H9 (cell line): Measurements from ENCODE around the gene CALR3. TPM values are rescaled to one million over a fixed set of nuclear protein-coding genes. Genes with fewer than 3 reads are reported as not detected.
A peak's percentile ranks its signal among the peaks of the same experiment; 100 is the strongest.

Experiments used
- DNase-seq: peaks from one replicate; pipeline ENCODE4 v3.0.0-alpha.2; 2017
- H2AFZ ChIP-seq: one replicate; pipeline ENCODE4 v1.6.1; 2013; ENCODE audit warnings: mild to moderate bottlenecking, low read length, control low read depth, moderate library complexity
- H2AK5ac ChIP-seq: 2 replicates; pipeline ENCODE4 v1.6.1; 2013; ENCODE audit warnings: low read length, control low read depth, mixed read lengths; ENCODE audit not compliant: insufficient read length
- H2BK120ac ChIP-seq: one replicate; pipeline ENCODE4 v1.6.1; 2013; ENCODE audit warnings: low read depth, mild to moderate bottlenecking, low read length, control low read depth, inconsistent platforms; ENCODE audit not compliant: poor library complexity, severe bottlenecking
- H2BK12ac ChIP-seq: 2 replicates; pipeline ENCODE4 v1.6.1; 2013; ENCODE audit warnings: low read length, control low read depth, mixed read lengths, low read depth; ENCODE audit not compliant: insufficient read length
- H2BK15ac ChIP-seq: 2 replicates; pipeline ENCODE4 v1.6.1; 2013; ENCODE audit warnings: low read depth, low read length, control low read depth
- H2BK20ac ChIP-seq: one replicate; pipeline ENCODE4 v1.6.1; 2013; ENCODE audit warnings: low read depth, mild to moderate bottlenecking, low read length, control low read depth, inconsistent platforms; ENCODE audit not compliant: poor library complexity, severe bottlenecking
- H2BK5ac ChIP-seq: 2 replicates; pipeline ENCODE4 v1.6.1; 2013; ENCODE audit warnings: low read length, control low read depth, mixed read lengths; ENCODE audit not compliant: insufficient read length
- H3K14ac ChIP-seq: 2 replicates; pipeline ENCODE4 v1.6.1; 2013; ENCODE audit warnings: low read length, control low read depth; ENCODE audit not compliant: insufficient read depth
- H3K18ac ChIP-seq: 2 replicates; pipeline ENCODE4 v1.6.1; 2013; ENCODE audit warnings: low read depth, mild to moderate bottlenecking, mixed read lengths, low read length, control low read depth; ENCODE audit not compliant: insufficient read length
- H3K23ac ChIP-seq: 2 replicates; pipeline ENCODE4 v1.6.1; 2013; ENCODE audit warnings: low read length, control low read depth, mixed read lengths, low read depth; ENCODE audit not compliant: insufficient read length
- H3K23me2 ChIP-seq: 2 replicates; pipeline ENCODE4 v1.6.1; 2013; ENCODE audit warnings: low read depth, mild to moderate bottlenecking, mixed read lengths, low read length, control low read depth; ENCODE audit not compliant: insufficient read length, poor library complexity, severe bottlenecking
- H3K27ac ChIP-seq: 2 replicates; pipeline ENCODE4 v1.5.1; 2013; ENCODE audit warnings: low read length, control low read depth, mixed read lengths, low read depth; ENCODE audit not compliant: insufficient read length
- H3K27me3 ChIP-seq: 2 replicates; pipeline ENCODE4 v1.6.1; 2013; ENCODE audit warnings: low read length, control low read depth, inconsistent platforms; ENCODE audit not compliant: insufficient read depth
- H3K4ac ChIP-seq: 2 replicates; pipeline ENCODE4 v1.6.1; 2013; ENCODE audit warnings: low read depth, mild to moderate bottlenecking, control low read depth, inconsistent platforms, low read length, moderate library complexity
- H3K4me1 ChIP-seq: 2 replicates; pipeline ENCODE4 v1.6.1; 2013; ENCODE audit warnings: low read length, control low read depth, inconsistent platforms; ENCODE audit not compliant: insufficient read depth
- H3K4me2 ChIP-seq: 2 replicates; pipeline ENCODE4 v1.6.1; 2013; ENCODE audit warnings: low read length, control low read depth, mixed read lengths; ENCODE audit not compliant: insufficient read length, insufficient read depth
- H3K56ac ChIP-seq: 2 replicates; pipeline ENCODE4 v1.6.1; 2013; ENCODE audit warnings: low read depth, mild to moderate bottlenecking, mixed read lengths, low read length, control low read depth; ENCODE audit not compliant: insufficient read length
- H3K79me1 ChIP-seq: 2 replicates; pipeline ENCODE4 v1.6.1; 2013; ENCODE audit warnings: low read depth, mild to moderate bottlenecking, moderate library complexity, low read length, control low read depth, inconsistent platforms; ENCODE audit not compliant: insufficient read depth, poor library complexity, severe bottlenecking
- H3K79me2 ChIP-seq: 2 replicates; pipeline ENCODE4 v1.6.1; 2013; ENCODE audit warnings: low read length, control low read depth, inconsistent platforms; ENCODE audit not compliant: insufficient read depth
- H3K9ac ChIP-seq: 2 replicates; pipeline ENCODE4 v1.6.1; 2013; ENCODE audit warnings: low read length, control low read depth, mixed read lengths; ENCODE audit not compliant: insufficient read length; ENCODE audit errors: extremely low read depth
- H3K9me3 ChIP-seq: one replicate; pipeline ENCODE4 v1.6.1; 2013; ENCODE audit warnings: low read depth, low read length, inconsistent platforms; ENCODE audit not compliant: control insufficient read depth
- H3T11ph ChIP-seq: one replicate; pipeline ENCODE4 v1.6.1; 2013; ENCODE audit warnings: mild to moderate bottlenecking, low read length, control low read depth, inconsistent platforms
- H4K20me1 ChIP-seq: one replicate; pipeline ENCODE4 v1.6.1; 2013; ENCODE audit not compliant: control insufficient read depth, insufficient read length, insufficient read depth
- H4K5ac ChIP-seq: 2 replicates; pipeline ENCODE4 v1.6.1; 2013; ENCODE audit warnings: low read depth, mild to moderate bottlenecking, mixed read lengths, low read length, control low read depth; ENCODE audit not compliant: insufficient read length
- H4K8ac ChIP-seq: replicated peaks from 2 replicates; pipeline ENCODE4 v1.6.1; 2013; ENCODE audit warnings: low read length, control low read depth, mixed read lengths, low read depth; ENCODE audit not compliant: insufficient read length
- H4K91ac ChIP-seq: 2 replicates; pipeline ENCODE4 v1.6.1; 2013; ENCODE audit warnings: low read depth, mild to moderate bottlenecking, moderate library complexity, mixed read lengths, low read length, control low read depth; ENCODE audit not compliant: insufficient read length
- H3K27ac Mint-ChIP-seq, 3 experiments: 2 replicates in 2 of 3; 3 replicates in 1 of 3; pipeline ENCODE4 v1.8.0; 2020 to 2021; ENCODE audit warnings: mixed read lengths in 3 of 3, mild to moderate bottlenecking in 1 of 3, moderate library complexity in 1 of 3
- H3K27me3 Mint-ChIP-seq: 2 replicates; pipeline ENCODE4 v1.8.0; 2021; ENCODE audit warnings: low read depth, mild to moderate bottlenecking, moderate library complexity, mixed read lengths
- H3K36me3 Mint-ChIP-seq, 3 experiments: 2 replicates in 2 of 3; 3 replicates in 1 of 3; pipeline ENCODE4 v1.8.0; 2020 to 2021; ENCODE audit warnings: low read depth in 3 of 3, mixed read lengths in 3 of 3; ENCODE audit not compliant: insufficient read depth in 1 of 3
- H3K4me1 Mint-ChIP-seq, 2 experiments: 2 replicates each; pipeline ENCODE4 v1.8.0; 2020; ENCODE audit warnings: mixed read lengths in 2 of 2
- H3K4me3 Mint-ChIP-seq, 2 experiments: 2 replicates in 1 of 2; 3 replicates in 1 of 2; pipeline ENCODE4 v1.8.0; 2020 to 2021; ENCODE audit warnings: mild to moderate bottlenecking in 2 of 2, mixed read lengths in 2 of 2, moderate library complexity in 1 of 2
- H3K9me3 Mint-ChIP-seq, 2 experiments: 2 replicates in 1 of 2; 3 replicates in 1 of 2; pipeline ENCODE4 v1.8.0; 2020; ENCODE audit warnings: mild to moderate bottlenecking in 2 of 2, mixed read lengths in 2 of 2, moderate library complexity in 1 of 2
- CTCF ChIP-seq: fragments of 200-600 bp; sonication (generic); conservative IDR thresholded peaks from 3 replicates; pipeline ENCODE4 v1.8.0; 2021; ENCODE audit warnings: antibody characterized with exemption, mild to moderate bottlenecking
- WGBS: extraction: QIAGEN DNeasy Blood & Tissue Kit; methylation state at CpG from one replicate; pipeline ENCODE4 v1.1.7; 2013; ENCODE audit warnings: missing lambda C conversion rate, low lambda C conversion rate, mixed read lengths; ENCODE audit not compliant: insufficient read length; ENCODE audit errors: extremely low coverage; 5-methylcytosine and 5-hydroxymethylcytosine counted together
- total RNA-seq: library from RNA; stranded (reverse); gene quantifications from 2 replicates; pipeline ENCODE4 v1.2.1, GENCODE V29; 2021

The CALR3 gene
- total RNA-seq, 1 experiment from 2014 or later = 0.44 TPM

- H2AK5ac ChIP-seq = no peak overlapping the region
- no peak overlapping the region for H4K8ac ChIP-seq
- H2BK120ac ChIP-seq = no peak overlapping the region
- DNase-seq = no peak
- no peak overlapping the region for H2BK12ac ChIP-seq
- no peak overlapping the region for H2AFZ ChIP-seq
- H2BK5ac ChIP-seq = no peak overlapping the region
- H4K20me1 ChIP-seq = peaks cover 6% of the 10 kb centered on the region
- H2BK15ac ChIP-seq = no peak overlapping the region
- WGBS = no CpG with 5 or more reads among the region's 13 CpGs
- H4K91ac ChIP-seq = no peak overlapping the region
- H3T11ph ChIP-seq = no peak overlapping the region
- H2BK20ac ChIP-seq = no peak overlapping the region
- no peak overlapping the region for H3K27ac ChIP-seq
- H3K56ac ChIP-seq = no peak overlapping the region
- H4K5ac ChIP-seq = no peak overlapping the region
- Mint-ChIP-seq H3K36me3 (peaks cover 0 to 9% (median 4%) of the 10 kb centered on the region in 3 experiments; a peak in 4 of 7 replicates), H3K4me1 (peaks cover 42 to 48% of the 10 kb centered on the region in 2 experiments), H3K4me3 (no peak overlapping the region), H3K9me3 (no peaks in the 10 kb centered on the region), H3K27me3 (no peaks in the 10 kb centered on the region), H3K27ac (peak overlapping the region; percentile 9 to 45 (median 31); a peak in 5 of 7 replicates)
- no peak overlapping the region for H3K4ac ChIP-seq
- peaks cover 9% of the 10 kb centered on the region; the same call in 1 of the 2 replicates for H3K79me2 ChIP-seq
- no peak for TF ChIP-seq CTCF
- H3K9me3 ChIP-seq = no peaks in the 10 kb centered on the region
- H3K18ac ChIP-seq = no peak overlapping the region
- H3K23me2 ChIP-seq = no peaks in the 10 kb centered on the region
- no peak overlapping the region for H3K23ac ChIP-seq
- H3K4me2 ChIP-seq = no peak overlapping the region
- H3K27me3 ChIP-seq = no peaks in the 10 kb centered on the region
- H3K4me1 ChIP-seq = peaks cover 2% of the 10 kb centered on the region; the same call in 1 of the 2 replicates
- H3K79me1 ChIP-seq = peaks cover 3% of the 10 kb centered on the region
- peak overlapping the region; percentile 3 for H3K9ac ChIP-seq
- no peak overlapping the region for H3K14ac ChIP-seq
Observed at GRCh38 chr19:16446108-16446723, 49.8 kb downstream of the CALR3 start.
